Endodermal cell (in vitro differentiated cells): Measurements from ENCODE around the gene CEP57L1. TPM values are rescaled to one million over a fixed set of nuclear protein-coding genes. Genes with fewer than 3 reads are reported as not detected.
A peak's percentile ranks its signal among the peaks of the same experiment; 100 is the strongest.

Experiments used
- DNase-seq: peaks from one replicate; pipeline ENCODE4 v3.0.0-alpha.2; 2017
- H3K27ac ChIP-seq: 2 replicates; pipeline ENCODE4 v1.5.1; 2013; ENCODE audit warnings: mild to moderate bottlenecking, low read depth, low read length, moderate library complexity
- H3K27me3 ChIP-seq: 2 replicates; pipeline ENCODE4 v1.6.1; 2013; ENCODE audit warnings: mild to moderate bottlenecking, low read length, moderate library complexity; ENCODE audit not compliant: insufficient read depth, control insufficient read depth, poor library complexity, severe bottlenecking
- H3K36me3 ChIP-seq: 2 replicates; pipeline ENCODE4 v1.7.0; 2013; ENCODE audit warnings: mild to moderate bottlenecking, low read length, moderate library complexity; ENCODE audit not compliant: control insufficient read depth, insufficient read depth
- H3K4me1 ChIP-seq: one replicate; pipeline ENCODE4 v1.7.0; 2013; ENCODE audit warnings: low read length; ENCODE audit not compliant: control insufficient read depth, insufficient read depth
- H3K4me3 ChIP-seq: 2 replicates; pipeline ENCODE4 v1.5.1; 2013; ENCODE audit warnings: mild to moderate bottlenecking, low read length, moderate library complexity
- H3K9ac ChIP-seq: 2 replicates; pipeline ENCODE4 v1.6.1; 2013; ENCODE audit warnings: mild to moderate bottlenecking, low read length, moderate library complexity; ENCODE audit not compliant: poor library complexity, severe bottlenecking; ENCODE audit errors: extremely low read depth
- H3K9me3 ChIP-seq: 2 replicates; pipeline ENCODE4 v1.6.1; 2013; ENCODE audit warnings: mild to moderate bottlenecking, low read length, moderate library complexity; ENCODE audit not compliant: control insufficient read depth
- H3K27ac Mint-ChIP-seq: 2 replicates; pipeline ENCODE4 v1.8.0; 2020; ENCODE audit warnings: mixed read lengths
- H3K27me3 Mint-ChIP-seq: 2 replicates; pipeline ENCODE4 v1.8.0; 2021; ENCODE audit warnings: mild to moderate bottlenecking, mixed read lengths; ENCODE audit not compliant: insufficient read depth
- H3K36me3 Mint-ChIP-seq: 2 replicates; pipeline ENCODE4 v1.8.0; 2020; ENCODE audit warnings: low read depth, mixed read lengths
- H3K4me1 Mint-ChIP-seq: 2 replicates; pipeline ENCODE4 v1.8.0; 2020; ENCODE audit warnings: mixed read lengths
- H3K4me3 Mint-ChIP-seq: 2 replicates; pipeline ENCODE4 v1.8.0; 2020; ENCODE audit warnings: mild to moderate bottlenecking, moderate library complexity, mixed read lengths
- H3K9me3 Mint-ChIP-seq: 2 replicates; pipeline ENCODE4 v1.8.0; 2020; ENCODE audit warnings: mild to moderate bottlenecking, mixed read lengths
- CTCF ChIP-seq: fragments of 200-600 bp; sonication (generic); conservative IDR thresholded peaks from 2 replicates; pipeline ENCODE4 v1.5.0; 2021; ENCODE audit warnings: antibody characterized with exemption, mild to moderate bottlenecking
- whole genome bisulfite sequencing, 2 experiments: methylation state at CpG; one replicate each; pipeline versions ENCODE4 v1.1.5 to v1.1.7; 2013; ENCODE audit warnings: missing lambda C conversion rate in 2 of 2, mixed read lengths in 1 of 2; ENCODE audit not compliant: insufficient coverage in 1 of 2, insufficient read length in 1 of 2; 5-methylcytosine and 5-hydroxymethylcytosine counted together
- total RNA-seq, 2 donors: library from RNA; stranded (reverse); fragmentation: NEBNext Ultra II Directional in 1 of 2; extraction: Animal tissue kit (Norgen Biotek cat#: 25700) in 1 of 2; gene quantifications; 2 replicates in 1 of 2; 3 replicates in 1 of 2; pipeline ENCODE4 v1.2.1, GENCODE V29; 2021

Gene CEP57L1
- total RNA-seq, 2 donors from 2014 or later, result 8.4 to 17.6 TPM

GRCh38 chr6:109075934-109076333 lies 19.4 kb upstream of the CEP57L1 start:
- H3K9me3 Mint-ChIP-seq, result no peaks in the 10 kb centered on the region
- Histone ChIP-seq H3K4me1 (peaks cover 3% of the 10 kb centered on the region), H3K36me3 (no peaks in the 10 kb centered on the region), H3K27ac (no peak overlapping the region), H3K9me3 (no peaks in the 10 kb centered on the region), H3K9ac (no peak overlapping the region), H3K27me3 (no peaks in the 10 kb centered on the region), H3K4me3 (no peak overlapping the region)
- H3K4me3 Mint-ChIP-seq, result no peak overlapping the region
- no peak for DNase-seq
- H3K4me1 Mint-ChIP-seq, result peaks cover 13% of the 10 kb centered on the region
- H3K27me3 Mint-ChIP-seq, result no peaks in the 10 kb centered on the region
- no peak overlapping the region for H3K27ac Mint-ChIP-seq
- TF ChIP-seq CTCF, result no peak
- H3K36me3 Mint-ChIP-seq, result no peaks in the 10 kb centered on the region

DNA sequence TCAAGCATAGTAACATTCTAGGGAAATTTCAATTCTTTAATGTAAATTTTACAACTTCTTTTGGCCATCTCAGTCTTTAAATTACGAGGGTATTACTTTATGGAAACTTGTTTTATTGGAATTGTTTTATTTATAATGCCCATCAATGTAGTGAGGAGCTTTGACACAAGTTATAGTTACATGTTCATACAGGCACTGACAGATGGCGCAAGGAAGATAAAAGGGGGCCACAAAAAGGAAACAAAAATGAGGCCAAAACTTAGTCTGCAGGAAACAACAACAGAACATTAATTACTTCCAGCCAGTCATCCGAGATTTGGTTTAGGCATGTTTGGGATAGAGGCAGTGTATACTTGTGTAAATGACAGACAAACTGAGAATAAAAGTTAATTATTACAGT lies 18.9 kb upstream of the CEP57L1 start:
- H3K36me3 ChIP-seq, result no peaks in the 10 kb centered on the region
- H3K9me3 ChIP-seq, result no peaks in the 10 kb centered on the region
- H3K9me3 Mint-ChIP-seq, result no peaks in the 10 kb centered on the region
- no peak for DNase-seq
- H3K4me3 ChIP-seq, result no peak overlapping the region
- no peak overlapping the region for H3K9ac ChIP-seq
- peaks cover 12% of the 10 kb centered on the region for H3K4me1 Mint-ChIP-seq
- WGBS, 2 experiments, result 92 to 100% methylated on average over 2 to 3 of the region's 3 CpGs
- H3K27me3 Mint-ChIP-seq, result no peaks in the 10 kb centered on the region
- no peaks in the 10 kb centered on the region for H3K36me3 Mint-ChIP-seq
- H3K4me1 ChIP-seq, result peaks cover 3% of the 10 kb centered on the region
- H3K27ac Mint-ChIP-seq, result no peak overlapping the region
- no peaks in the 10 kb centered on the region for H3K27me3 ChIP-seq
- no peak overlapping the region for H3K4me3 Mint-ChIP-seq
- no peak overlapping the region for H3K27ac ChIP-seq
- TF ChIP-seq CTCF, result no peak

- Mint-ChIP-seq H3K36me3 (no peaks in the 10 kb centered on the region), H3K27me3 (no peaks in the 10 kb centered on the region), H3K4me3 (no peak overlapping the region), H3K4me1 (no peaks in the 10 kb centered on the region), H3K27ac (no peak overlapping the region), H3K9me3 (no peaks in the 10 kb centered on the region)
- H3K36me3 ChIP-seq, result no peaks in the 10 kb centered on the region
- no peak for DNase-seq
- no peak overlapping the region for H3K9ac ChIP-seq
- H3K27me3 ChIP-seq, result no peaks in the 10 kb centered on the region
- no peak overlapping the region for H3K4me3 ChIP-seq
- H3K9me3 ChIP-seq, result no peaks in the 10 kb centered on the region
- H3K4me1 ChIP-seq, result no peaks in the 10 kb centered on the region
- no peak for TF ChIP-seq CTCF
- H3K27ac ChIP-seq, result peak overlapping the region; percentile 15
- 47 to 90% methylated on average over 3 to 4 of the region's 4 CpGs for WGBS, 2 experiments
Observed at GRCh38 chr6:109079981-109080380, 15.3 kb upstream of the CEP57L1 start.
